ENCODE measurements around the gene KCNK6.

DNA sequence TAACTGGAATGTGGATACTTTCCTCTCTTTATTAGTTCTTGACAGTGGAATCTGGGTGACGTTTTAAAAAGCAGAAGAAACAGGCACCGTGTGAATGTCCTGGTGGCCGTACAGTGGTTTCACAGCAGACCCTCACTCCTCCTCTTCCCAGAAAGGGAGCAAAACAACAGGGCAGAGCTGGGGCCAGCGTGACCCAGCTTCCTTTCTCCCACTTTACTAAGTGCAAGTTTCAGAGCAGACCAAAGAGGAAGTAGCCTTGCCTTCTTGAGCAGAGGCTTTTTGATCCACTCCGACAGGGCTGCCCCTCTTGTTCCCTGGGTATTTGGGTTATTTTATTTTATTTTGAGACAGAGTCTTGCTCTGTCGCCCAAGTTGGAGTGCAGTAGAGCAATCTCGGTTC, 35.2 kb upstream of the KCNK6 start:
- TF ChIP-seq, protein P1, sequence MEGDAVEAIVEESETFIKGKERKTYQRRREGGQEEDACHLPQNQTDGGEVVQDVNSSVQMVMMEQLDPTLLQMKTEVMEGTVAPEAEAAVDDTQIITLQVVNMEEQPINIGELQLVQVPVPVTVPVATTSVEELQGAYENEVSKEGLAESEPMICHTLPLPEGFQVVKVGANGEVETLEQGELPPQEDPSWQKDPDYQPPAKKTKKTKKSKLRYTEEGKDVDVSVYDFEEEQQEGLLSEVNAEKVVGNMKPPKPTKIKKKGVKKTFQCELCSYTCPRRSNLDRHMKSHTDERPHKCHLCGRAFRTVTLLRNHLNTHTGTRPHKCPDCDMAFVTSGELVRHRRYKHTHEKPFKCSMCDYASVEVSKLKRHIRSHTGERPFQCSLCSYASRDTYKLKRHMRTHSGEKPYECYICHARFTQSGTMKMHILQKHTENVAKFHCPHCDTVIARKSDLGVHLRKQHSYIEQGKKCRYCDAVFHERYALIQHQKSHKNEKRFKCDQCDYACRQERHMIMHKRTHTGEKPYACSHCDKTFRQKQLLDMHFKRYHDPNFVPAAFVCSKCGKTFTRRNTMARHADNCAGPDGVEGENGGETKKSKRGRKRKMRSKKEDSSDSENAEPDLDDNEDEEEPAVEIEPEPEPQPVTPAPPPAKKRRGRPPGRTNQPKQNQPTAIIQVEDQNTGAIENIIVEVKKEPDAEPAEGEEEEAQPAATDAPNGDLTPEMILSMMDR (IDR thresholded peaks at IDR 0.05) = no peak
- no peak for TF ChIP-seq POLR2AphosphoS5 (IDR thresholded peaks at IDR 0.05)
